GM19452 (cell line): Measurements from ENCODE around the gene SMYD3.

ENCODE experiments used
- ATAC-seq: cut with Tn5 transposase; IDR thresholded peaks from one replicate; pipeline ENCODE4 v1.9.1; 2021; ENCODE audit not compliant: unreplicated experiment

Gene SMYD3

DNA sequence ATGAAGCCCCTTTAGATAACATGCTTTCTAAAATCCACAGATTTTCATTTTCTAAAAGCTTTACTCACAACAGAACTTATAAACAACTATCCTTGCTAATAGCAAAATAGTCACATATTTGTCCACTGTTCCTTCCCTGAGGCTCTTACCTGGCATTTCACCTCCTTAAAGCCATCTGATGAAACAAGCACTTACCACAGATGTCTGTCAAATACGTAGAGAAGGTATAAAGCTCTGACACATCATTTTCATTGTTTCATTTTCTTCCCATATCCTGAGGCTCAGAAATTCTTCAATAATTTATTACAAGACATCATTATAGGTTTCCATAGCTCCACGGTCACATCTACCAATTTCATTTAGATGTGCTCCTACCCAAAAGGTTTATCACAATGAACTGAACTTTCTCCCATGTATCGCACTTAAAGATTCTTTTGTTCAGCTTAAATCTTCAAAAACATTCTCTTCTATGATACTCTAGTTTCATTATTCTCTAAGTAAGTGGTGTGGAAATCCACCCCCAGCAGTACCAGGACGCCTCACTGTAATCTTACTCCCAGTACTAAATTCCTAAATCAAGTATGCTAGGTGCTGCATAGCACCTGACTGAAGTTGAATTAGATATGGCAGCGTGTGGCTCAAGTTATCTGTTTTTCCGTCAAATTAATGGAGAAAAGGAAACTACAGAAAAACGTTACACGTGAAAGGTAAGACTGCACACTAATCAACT lies 569.6 kb downstream of the SMYD3 start:
- ATAC-seq, result no peak

DNA sequence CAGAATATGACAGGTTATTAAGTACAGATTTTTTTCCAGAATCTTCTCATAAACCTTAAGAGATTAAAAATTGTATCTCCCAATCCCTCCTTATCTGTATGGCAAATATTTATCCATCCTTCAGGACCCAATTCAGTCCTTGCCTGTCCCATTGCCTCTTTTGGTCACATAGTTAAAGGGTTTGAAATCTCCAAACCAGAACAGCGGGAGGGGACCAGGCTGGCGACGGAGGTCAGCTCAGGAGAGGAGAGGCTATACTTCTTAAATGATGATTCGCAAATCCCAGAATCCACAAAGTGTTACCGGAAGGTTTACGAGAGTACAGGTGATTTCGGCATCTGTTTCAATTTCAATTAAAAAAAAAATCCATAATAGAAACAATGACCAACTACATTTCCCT lies 572.7 kb downstream of the SMYD3 start:
- ATAC-seq, result no peak

GRCh38 chr1:245933431-245934045 lies 573.5 kb downstream of the SMYD3 start:
- ATAC-seq, result no peak

GRCh38 chr1:245932302-245932972 lies 574.6 kb downstream of the SMYD3 start:
- no peak for ATAC-seq

DNA sequence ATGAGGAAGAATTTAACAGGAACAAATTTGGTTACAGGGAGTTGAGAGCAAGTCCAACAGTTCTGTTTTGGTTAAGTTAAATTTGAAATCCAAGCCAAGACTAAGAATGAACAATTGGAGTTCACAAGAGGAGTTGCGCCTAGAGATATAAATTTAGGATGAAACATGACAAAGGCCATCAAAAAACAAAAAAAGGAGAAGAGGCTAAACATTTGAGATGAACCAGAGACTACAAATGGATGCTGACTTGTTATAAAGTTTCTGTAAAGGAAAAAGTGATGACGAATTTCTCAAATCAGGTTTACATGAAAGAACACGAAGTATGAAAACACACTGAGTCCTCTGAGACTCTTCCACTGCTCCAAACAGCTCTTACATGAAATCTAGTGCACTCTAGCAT lies 575.6 kb downstream of the SMYD3 start:
- ATAC-seq, result no peak

GRCh38 chr1:245929224-245929623 lies 577.9 kb downstream of the SMYD3 start:
- no peak for ATAC-seq

DNA sequence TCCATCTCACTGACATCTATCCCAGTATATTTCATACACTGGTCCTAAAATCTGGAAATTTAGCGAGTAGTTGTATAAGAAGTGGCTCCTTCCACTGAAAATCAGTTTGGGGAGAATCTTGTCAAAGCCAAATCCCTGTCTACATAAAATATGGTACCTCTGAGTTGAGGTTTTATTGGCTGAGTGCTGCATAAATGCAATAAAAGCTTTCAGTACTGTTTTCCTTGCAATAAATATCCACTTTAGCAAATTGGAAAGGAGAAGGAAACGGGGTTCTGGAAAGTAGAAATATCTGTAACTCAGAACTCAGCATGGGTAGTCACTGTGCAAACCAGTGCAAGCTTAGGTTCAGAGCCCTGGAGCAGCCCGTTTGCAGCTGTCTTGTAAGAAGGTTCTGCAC lies 580.2 kb downstream of the SMYD3 start:
- no peak for ATAC-seq

GRCh38 chr1:245923215-245923614 lies 583.9 kb downstream of the SMYD3 start:
- no peak for ATAC-seq

- ATAC-seq, result no peak
Measured at GRCh38 chr1:245921417-245921816, 585.7 kb downstream of the SMYD3 start.

- no peak for ATAC-seq
Measured at GRCh38 chr1:245917403-245917802, 589.7 kb downstream of the SMYD3 start.

DNA sequence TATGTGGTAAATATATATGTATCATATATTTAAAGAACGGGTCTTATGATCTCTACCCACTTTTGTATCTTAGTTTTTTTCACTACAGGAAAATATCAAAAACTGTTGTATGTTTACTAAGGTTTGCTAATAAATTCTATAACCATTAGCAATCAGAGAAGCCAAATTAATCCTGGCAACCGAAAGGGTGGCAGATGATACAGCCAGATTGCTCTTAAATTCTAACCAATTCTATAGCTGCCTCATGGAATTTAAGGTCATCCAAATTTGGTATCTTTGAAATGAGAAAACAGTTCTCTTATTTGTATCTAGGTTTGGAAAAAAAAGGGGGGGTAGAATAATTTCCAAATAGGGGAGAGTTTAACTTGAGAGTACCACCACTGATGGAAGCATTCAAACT lies 591.2 kb downstream of the SMYD3 start:
- no peak for ATAC-seq

DNA sequence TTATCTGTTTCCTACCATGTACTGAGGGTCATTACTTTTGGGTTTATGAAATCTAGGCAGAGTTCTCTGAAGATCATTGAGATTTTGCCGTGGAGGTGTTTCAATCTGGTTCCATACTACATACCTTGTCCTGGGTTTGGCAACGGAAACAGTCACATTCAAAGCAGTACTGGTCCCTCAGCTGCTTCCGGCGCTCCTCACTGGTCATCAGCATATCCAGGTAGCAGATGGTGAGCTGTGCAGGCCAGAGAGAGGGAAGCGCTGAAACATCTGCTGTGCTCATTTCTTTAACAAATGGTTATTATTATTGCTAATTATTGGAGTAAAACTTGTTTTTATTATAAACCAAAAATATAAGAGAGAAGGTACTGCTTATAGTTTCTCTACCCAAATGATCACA lies 591.7 kb downstream of the SMYD3 start:
- no peak for ATAC-seq

DNA sequence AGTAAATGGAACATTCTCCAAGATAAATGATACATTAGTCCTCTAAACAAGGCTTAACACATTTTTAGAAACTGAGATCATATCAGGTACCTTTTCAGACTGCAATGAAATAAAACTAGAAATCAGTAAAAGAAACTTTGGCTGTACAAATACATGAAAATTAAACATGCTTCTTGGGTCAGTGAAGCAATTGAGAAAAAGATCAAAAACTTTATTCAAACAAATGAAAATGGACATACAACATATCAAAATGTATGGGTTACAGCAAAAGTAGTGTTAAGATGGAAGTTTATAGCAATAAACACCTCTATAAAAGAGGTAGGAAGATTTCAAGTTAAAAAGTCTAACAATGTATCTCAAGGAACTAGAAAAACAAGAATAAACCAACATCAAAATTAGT lies 598.5 kb downstream of the SMYD3 start:
- no peak for ATAC-seq

GRCh38 chr1:245906207-245906606 lies 600.9 kb downstream of the SMYD3 start:
- ATAC-seq, result no peak

DNA sequence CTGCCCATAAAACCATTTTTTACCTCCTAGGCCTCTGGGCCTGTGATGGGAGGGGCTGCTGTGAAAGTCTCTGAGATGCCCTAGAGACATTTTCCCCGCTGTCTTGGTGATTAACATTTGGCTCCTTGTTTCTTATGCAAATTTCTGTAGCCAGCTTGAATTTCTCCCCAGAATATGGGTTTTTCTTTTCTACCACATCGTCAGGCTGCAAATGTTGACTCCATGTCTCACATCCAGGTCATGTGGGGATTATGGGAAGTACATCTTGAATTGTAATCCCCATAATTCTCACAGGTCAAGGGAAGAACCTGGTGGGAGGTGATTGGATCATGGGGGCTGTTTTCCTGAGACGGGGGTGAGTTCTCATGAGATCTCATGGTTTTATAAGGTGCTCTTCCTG lies 603.2 kb downstream of the SMYD3 start:
- ATAC-seq, result no peak

DNA sequence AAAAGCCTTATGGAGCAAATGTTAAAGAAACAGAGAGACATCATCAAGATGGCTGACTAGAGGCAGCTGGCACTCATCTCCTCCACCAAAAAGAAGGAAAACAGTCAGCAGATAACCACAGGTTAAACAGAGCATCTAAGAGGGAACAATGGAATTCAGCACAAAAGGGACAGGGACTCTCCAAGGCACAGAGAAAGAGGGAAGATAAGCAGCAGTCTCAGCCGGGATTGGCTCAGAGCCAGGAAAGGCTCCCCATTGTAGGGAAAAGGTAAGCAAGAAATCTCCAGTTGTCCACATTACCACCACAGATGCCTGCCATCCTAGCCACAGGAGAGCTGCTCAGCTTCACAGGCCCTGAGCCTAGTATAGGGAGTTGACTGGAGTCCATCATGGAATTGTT lies 605.5 kb downstream of the SMYD3 start:
- no peak for ATAC-seq

- no peak for ATAC-seq
Measured at GRCh38 chr1:245901037-245901436, 606.0 kb downstream of the SMYD3 start.

DNA sequence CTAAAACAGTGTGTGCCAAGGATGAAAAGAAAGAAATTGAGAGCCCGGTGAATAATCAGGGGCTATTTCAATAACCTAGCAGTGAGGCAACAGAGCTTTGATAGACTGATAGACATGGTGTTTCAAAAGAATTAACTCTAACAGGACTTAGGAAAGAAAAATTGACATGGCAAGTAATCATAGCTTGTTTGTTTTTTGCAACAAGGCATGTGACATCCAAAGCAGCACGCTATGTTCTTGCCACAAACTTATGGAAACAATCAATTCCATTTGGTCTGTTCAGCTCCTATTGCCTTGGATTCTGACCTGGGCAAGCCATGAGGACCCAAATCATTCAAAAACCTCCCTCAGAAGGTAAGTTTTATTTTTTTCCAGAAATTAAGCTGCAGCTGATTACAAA lies 608.5 kb downstream of the SMYD3 start:
- ATAC-seq, result no peak

GRCh38 chr1:245896258-245896657 lies 610.8 kb downstream of the SMYD3 start:
- ATAC-seq, result no peak

DNA sequence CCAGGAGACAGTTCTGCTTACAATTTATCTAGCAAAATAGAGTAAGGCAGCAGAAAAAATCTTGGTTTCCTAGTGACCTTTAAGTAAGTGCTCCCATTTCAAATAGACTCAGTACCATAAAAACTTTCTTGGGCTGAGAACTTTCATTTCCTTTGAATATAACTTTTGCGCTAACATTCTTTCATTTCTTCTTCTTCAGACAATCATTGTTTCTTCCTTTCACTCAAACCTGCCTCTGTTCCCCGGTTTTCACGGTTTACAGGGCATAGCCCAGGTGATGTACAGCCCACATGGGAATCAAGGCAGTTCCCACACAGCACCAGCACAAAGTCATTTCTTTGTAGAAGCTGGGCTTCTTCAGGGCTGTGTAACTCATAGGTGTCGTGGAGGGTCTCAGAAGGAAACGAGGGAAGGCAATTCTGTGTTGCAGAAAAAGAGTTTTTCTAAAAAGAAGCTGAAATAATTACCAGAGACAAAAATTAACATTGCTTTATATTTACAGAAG lies 611.6 kb downstream of the SMYD3 start:
- ATAC-seq, result no peak

DNA sequence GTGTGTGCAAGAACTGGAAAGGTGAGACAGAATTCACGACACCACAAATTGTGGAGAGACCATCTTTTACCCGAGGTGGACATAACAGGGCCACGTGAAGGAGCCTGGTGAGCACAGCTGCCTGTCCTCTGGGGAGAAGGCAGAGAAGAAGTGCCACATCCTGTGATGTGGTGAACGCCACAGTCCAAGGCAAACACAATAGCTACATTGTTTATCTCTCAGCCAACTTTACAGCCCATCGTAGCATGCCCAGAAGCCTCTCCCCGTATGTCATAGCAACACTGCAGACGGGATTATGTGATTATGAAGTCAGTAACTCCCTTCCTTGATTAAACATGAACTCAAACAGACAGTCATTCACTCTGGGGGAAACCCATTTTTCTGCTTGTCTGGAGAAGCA lies 612.2 kb downstream of the SMYD3 start:
- ATAC-seq, result no peak

DNA sequence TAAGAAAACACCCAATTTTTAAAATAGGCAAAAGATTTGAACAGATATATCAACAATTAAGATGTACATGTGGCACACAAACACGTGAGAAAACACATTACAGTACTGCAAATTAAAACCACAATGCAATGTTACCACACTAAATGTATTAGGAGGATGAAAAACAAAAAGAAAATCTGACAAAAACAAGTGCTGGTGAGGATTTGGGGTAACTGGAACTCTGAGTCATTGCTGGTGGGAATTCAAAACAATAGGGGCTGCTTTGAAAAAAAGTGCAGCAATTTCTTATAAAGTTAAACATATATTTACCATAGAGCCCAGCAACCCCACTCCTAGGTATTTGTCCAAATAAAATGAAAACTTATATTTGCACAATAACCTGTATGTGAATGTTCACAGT lies 614.1 kb downstream of the SMYD3 start:
- ATAC-seq, result no peak
